ENCODE measurements around the gene TNNI2.

GRCh38 chr11:1796413-1797011 is 42.3 kb upstream of the TNNI2 start:
- TF ChIP-seq CTCF (IDR thresholded peaks at IDR 0.05) (no peak), POLR2A (IDR thresholded peaks at IDR 0.05) (no peak), EP300 (IDR thresholded peaks at IDR 0.05) (no peak)
